NCI-H2227 (cell line): Measurements from ENCODE around the gene ZBTB16.
A peak's percentile ranks its signal among the peaks of the same experiment; 100 is the strongest.

Experiments
- DNase-seq: peaks from one replicate; lab custom pipeline; 2025; ENCODE audit not compliant: unreplicated experiment; lab: John Stamatoyannopoulos, UW

The ZBTB16 gene

DNA sequence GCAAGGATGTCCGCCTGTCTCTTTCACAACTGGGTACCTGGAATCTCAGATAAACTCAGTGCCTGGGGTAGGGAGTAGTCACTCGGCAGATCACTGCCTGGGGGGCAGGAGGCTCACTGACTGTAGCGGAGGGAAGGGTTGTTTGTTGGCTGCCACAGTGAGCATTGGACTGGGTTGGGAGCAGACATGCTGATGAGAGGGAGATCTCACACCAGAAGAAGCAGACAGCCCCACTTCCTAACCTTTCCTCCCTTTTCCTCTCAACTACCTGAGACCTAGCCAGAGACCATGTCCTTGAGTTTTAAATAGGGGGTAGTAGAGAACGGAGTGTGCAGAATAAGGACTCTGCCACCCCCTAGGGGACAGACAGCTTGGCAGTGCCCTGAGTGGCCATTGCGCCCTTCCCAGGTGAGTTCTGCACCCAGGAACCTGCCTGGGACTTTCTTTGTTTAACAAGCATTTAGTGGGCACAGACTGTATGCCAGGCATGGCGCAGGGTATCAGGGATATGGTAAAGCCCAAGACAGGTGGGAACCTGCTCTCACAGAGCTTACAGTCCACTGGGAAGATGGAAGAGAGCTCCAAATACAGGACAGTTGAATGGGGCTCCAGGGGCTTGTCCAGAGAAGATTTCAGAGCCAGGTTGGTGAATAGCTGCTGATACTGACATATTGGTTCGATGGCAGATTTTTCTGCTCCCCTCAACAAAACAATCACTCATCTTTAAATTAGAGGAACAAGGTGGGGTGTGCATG lies 121.0 kb downstream of the ZBTB16 start:
- DNase-seq = no peak

DNA sequence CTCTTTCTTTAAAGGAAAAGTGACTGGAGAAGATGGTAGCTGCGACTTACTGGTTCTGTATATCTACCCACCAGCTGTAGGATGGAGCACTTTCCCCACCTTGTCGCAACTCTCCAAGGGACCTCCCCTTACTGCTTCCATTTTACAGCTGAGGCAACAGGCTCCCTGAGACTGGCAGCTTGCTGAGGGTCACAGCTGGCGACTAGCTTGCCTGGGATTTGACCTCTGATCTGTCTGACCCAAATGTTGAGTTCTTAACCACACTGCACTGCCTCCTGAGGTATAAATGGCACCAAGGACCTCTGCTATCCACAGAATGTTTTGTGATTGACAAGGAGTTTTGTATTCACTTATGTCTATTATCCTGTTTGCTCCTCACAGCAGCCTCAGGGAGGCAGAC lies 121.7 kb downstream of the ZBTB16 start:
- no peak for DNase-seq

DNA sequence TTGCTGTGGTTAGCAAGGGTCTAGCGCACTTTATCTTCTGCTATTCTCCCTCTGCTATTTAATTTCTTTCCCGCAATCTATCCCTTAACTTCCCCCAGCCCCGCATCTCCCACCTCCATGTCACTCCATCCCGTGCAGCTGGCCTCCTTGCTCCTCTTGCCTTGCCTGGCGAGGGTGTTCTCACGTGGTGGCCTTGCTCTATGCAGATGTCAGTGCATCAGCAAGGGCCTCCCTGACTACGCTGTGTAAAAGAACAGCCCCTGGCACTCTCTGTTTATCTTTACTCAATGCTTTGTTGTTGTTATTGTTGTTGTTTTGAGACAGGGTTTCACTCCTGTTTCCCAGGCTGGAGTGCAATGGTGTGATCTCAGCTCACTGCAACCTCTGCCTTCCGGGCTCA lies 122.2 kb downstream of the ZBTB16 start:
- DNase-seq = no peak

DNA sequence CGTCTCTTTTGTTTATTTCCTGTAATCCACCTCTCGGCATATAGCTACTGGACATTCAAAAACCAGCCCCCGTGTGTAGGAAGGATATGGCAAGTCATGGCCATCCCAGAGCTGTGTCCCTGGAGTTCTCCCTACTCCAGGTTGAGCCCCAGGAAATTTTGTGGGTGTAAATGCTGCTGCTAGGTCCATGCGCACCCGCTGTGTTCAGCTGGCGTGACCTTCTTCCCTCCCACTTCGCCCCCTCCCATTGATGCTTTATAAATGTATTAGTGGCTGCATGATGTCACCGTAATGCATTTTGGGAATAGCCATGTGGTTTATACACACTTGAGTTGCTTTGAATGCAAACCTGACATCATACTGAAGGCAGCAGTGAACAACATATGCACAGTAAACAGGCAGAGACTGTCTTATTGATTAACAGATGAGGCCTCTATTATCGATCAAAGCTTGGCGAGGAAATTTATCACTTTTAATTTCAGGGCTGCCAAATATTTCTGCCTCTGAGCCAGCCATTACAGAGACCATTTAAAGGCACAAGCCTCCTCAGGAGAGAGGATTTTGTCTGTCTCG lies 123.0 kb downstream of the ZBTB16 start:
- no peak for DNase-seq

DNA sequence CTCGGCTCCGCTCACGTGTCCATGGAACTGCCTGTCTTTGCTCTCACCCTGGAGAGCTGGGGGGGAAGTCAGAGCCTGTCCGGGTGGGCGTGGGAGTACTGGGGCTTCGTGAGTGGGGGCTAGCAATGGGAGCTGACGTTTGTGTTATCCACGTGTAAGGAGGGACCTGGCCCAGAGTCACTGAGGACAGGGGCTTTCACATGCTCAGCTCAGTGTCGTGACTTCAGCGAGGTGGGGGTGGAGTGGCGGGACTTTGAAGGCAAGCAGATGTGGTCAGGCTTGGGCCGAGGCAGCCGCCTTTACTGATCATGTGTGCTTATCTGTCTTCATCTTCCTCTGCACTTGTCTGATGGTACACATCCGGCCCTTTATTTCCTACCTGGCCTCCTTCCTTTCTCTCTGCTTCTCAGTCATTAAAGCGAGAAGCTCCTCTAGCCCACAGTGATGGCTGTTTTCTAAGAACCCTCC lies 123.6 kb downstream of the ZBTB16 start:
- DNase-seq = no peak

DNA sequence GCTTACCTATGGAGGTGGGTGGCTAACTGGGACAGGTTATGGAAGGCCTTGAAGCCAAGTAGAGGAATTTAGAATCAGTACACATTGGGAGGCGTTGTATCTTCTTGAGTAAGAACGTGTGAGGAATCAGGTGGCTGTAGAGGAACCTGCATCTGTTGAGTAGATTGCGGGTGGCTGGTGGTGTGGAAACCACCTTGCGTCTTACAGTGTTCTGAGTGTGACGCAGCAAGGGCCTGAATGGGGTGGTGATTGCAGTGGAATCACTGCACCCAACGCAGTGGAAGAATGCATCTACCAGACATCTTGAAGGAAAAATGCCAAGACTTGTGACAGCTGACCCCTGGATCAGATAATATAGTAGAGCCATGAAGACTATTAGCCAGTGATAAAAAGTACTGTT lies 125.9 kb downstream of the ZBTB16 start:
- DNase-seq = no peak

DNA sequence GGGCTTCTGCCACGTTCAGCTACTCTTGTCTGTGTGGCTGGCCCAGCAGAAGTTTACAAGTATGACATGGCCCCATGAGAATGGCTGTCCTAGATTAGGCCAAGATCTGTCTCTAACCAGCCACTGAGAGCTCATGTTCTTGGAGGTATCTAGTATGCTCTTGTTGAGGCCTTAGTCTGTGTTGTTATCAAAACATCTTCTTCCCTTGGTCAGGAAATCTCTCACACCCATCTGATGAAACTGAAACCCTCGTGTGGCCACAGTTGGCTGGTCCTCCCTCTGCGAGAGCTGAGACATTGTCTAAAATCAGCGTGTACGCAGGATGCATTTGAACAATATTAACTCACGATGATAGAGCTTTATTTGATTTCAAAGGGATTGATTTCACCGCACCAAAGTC lies 127.7 kb downstream of the ZBTB16 start:
- no peak for DNase-seq

DNA sequence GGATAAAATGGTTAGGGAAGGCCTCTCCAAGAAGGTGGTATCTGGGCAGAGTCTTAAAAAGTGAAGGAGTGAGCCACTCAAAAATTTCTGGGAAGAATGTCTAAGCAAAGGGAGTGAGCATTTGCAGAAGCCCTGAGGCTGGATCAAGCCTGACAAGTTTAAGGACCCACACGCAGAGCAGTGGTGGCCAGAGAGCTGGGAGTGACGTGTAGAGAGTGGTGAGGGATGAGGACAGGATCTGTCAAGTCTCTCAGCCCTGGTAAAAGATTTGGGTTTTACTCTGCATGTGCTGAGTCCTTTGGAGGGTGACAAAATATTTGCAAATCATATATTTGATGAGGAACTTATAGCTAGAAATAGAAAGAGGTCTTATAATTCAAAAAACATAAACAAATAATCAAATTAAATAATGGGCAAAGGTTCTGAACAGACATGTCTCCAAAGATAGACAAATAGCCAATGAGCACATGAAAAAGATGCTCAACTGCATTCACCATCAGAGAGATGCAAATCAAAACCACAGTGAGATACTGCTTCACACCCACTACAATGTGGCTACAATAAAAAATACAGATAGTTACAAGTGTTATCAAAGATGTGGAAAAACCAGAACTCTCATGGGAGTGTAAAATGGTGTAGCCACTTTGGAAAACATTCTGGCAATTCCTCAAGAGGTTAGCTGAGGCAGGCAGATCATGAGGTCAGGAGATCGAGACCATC lies 129.5 kb downstream of the ZBTB16 start:
- DNase-seq = no peak

DNA sequence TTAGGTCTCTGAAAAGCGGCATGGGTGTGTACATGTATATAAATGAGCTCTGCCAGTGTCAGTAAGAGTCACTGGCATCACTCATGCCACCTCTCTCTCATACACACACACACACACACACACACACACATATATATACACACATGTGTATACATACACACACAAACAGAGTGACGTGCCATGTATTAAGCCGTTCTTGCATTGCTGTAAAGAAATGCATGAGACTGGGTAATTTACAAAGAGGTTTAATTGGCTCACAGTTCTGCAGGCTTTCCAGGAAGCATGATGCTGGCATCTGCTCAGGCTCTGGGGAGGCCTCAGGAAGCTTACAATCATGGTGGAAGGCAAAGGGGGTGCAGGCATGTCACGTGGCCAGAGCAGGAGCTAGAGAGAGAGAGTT lies 131.1 kb downstream of the ZBTB16 start:
- no peak for DNase-seq

DNA sequence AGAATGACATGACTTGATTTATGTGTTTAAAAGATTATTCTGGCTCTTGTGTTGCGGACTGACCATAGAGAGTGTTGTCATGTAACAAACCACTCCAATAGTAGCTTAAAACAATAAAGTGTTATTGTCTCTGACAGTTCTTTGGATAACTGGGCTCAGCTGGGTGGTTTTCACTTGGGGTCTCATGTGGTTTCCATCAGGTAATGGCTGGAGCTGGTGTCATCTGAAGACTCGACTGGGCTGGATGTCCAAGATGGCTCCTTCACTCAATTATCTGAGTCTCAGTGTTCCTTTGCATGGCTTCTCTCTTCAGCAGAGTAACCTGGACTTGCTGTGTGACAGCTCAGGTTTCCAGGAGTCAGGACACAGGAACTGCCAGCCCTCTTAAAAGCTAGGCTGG lies 132.4 kb downstream of the ZBTB16 start:
- no peak for DNase-seq

DNA sequence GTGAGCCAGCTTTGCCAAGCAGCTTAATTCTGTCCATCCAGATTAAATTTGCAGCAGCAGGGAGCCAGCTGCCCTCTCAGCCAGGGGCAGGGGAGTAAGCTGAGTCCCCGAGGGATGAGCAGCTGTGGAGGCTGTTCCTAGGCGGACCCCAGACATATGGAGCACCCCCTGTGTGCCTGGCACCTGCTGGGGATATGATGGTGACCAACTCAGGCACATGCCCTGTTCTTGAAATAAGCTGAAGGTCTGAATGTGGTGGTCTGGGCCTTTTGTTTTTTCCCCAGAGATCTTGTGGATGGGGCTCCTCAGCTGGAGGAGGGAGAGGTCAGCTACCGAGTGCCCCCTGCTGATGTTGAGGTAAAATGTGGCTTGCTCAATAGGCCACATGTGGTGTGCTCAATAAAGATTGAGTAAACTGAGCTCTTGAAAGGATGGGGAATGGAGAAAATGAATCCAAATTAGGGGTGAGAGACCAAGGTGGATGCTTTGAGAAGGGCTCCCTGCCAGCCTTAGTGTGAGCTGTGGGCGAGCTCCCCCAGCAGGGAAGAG lies 133.4 kb downstream of the ZBTB16 start:
- DNase-seq = no peak

DNA sequence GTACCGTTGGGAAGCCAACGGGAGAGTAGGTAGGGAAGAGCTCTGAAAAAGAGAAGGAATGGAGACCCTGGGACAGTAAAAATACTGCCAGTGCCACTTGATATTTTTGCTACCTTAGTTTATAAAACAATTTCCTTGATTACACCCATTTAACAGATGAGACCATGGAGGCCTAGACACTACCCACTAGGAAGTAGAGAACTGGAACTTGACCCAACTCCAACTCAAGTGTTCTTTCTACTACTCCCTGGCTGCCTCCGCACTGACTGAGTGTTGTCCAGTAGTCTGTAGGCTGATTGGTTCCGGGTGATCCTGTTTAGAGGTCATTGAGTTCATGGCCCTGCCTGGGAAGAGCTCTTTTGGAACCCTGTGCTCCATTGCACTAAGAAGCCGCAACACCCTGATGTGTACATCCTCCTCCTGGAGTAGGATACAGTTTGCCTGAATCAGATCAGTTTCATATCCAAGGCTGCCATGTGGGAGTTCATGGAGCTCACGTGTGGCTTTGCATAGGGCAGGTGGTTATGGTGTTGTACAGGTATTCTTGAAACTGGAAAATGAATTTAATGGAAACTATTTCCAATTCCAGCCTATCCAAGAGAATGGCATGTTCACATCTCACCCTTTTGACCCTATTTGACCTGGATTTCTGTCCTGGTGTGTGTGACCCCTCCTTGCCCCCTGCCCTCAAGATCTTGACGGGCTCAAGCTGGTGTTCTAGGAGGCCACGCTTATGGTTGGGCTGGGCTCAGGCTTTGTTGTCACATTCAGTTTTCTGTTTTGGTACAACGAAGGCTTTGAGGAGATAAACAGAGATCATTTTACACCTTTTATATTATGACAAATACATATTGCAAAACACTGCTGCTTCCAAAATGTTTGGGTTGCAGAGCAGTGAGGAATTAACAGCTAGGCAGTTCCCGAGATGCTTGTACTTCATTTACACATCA lies 134.5 kb downstream of the ZBTB16 start:
- no peak for DNase-seq

DNA sequence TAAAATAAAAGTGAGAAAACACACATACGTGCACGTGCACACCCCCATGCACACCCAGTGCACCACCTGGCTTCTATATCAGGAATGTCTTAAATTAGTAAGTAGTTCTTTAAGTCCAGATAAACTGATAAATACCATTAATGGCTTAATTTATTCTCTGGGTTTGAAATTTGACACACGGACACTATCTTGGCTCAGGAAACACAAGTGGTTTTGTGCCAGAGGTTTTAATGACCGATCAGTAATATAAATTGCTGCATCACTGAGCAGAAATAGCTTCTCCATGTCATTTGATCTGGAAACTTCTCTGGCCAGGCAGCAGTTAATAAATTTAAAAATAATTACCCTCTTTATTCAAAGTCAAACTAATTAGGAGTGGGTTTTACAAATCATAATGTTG lies 135.2 kb downstream of the ZBTB16 start:
- no peak for DNase-seq

DNA sequence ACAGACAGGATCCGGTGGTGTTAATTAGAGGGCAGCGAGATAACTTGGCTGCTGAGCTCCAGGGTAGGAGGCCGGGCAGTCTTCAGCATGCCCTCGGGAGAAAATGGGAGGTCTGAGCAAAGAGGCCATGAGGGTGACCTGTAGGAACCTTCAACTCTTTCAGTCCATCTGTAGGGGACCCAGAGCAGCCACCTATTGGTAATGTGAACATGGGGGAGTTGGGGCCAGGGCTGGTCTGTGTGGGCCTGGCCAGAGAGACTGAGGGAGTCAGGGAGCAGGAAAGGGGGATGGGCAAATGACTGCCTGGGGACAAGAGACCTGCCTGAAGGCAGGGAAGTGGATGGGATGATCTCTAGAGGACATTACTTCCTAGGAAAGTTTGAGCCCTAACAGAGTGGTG lies 135.6 kb downstream of the ZBTB16 start:
- DNase-seq = no peak

DNA sequence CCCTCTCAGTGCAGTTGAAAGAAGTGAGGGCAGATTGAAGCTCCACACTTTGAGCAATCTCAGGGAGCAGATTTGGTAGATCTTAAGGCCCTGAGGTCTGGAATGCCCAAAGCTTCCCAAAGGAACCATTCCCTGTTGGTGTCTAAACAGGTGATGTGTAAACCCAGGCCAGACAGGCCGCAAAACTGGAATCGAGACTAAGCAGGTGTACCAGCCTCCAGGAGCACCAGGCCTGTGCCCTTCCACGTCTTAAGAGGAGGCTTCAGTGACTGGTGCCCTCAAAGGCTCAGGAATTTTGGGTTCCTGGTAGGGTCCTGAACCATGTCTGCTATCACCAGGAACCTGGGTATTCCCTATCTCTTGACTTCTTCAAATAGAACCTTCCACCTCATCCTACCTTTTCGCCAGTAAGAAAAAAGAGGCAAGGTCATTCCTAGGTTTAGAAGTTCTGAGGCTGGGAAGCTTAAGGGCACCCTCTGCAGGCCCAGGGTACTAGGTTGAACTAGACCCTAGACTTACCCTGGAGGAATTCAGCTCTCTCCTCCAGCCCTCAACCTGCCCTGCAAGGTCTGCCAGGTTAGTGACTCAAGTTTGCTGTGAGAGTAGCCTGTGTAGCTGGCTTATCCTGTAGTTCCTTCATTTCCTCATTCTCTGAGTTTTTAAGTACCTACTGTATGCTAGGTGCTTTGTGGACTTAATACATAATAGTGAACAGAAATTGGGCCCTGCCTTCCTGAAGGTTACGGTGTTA lies 136.6 kb downstream of the ZBTB16 start:
- no peak for DNase-seq

DNA sequence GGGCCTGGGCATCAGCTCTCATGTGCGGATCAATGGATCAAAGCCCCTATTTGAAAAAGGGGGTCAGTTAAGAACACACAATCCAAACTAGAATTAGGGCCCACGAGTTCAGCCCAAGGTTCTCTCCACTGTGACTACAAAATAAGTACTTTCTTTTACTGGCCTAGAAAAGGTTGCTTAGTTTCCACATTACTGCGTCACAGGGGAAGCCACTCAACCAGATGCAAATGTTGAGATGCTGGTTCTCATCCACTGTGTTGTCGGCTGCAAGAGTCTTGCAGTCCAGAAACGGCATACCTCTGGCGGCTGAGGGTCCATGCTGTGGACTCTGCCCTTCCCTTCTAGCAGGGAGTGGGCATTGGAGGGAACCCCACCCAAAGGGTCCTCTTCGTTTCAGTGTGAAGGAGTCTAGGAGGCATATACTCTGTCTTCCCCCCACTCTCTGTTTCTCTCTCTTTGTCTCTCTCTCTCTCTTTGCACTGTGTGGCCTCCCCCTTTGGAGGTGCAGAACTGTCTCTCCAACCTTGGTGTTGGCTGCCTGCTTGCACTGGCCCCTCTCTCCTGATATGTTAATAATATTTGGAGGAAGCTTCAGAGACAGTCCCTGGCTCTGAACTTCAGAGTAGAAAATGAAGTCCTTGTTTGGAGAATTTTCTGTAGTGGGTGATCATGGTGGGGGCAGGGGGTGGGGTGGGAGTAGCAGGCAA lies 137.6 kb downstream of the ZBTB16 start:
- DNase-seq = no peak

DNA sequence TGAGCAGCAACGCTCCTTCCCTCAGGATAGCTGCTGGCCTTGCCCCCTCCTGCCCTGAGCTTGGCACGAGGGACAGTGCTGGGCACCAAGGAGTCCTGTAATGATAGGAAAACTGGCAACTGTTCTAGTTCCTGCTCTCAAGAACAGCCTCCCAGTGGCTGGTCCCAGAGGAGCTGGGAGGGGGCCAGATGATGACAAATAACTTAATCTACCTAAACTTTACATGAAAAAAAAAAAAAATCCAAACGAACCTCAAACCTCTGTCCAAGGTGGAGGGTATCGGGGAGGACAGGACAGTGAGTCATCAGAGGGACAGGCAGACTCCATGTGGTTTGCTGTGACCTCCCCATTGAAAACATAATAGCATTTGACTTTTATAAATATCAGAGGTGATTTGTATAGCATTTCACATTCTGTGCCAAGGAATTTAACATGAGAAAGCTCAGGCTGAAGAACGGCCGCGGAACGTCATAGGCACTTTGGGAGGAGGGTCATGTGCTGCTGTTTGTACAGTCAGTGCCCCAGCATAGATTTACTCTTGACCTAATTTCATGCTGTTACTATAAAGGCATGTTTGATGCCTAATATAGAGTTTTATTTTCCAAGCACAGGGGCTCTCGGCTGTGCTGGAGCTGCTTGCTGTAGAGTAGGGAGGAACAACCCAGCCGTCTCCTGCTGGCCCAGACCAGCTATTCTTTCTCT lies 138.4 kb downstream of the ZBTB16 start:
- peak; percentile 77 for DNase-seq

DNA sequence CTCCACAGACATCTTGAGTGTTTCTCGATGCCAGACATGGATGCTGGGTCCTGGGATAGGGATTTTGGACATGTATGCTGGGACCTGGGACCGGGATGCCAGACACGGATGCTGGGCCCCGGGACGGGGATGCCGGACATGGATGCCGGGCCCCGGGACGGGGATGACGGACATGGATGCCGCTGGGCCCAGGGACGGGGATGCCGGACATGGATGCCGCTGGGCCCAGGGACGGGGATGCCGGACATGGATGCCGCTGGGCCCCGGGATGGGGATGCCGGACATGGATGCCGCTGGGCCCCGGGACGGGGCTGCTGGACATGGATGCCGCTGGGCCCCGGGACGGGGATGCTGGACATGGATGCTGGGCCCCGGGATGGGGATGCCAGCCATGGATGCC lies 139.5 kb downstream of the ZBTB16 start:
- DNase-seq = no peak
